HepG2 (cell line): ENCODE measurements around the gene SYMPK. TPM values are rescaled to one million over a fixed set of nuclear protein-coding genes. Genes with fewer than 3 reads are reported as not detected.
A peak's percentile ranks its signal among the peaks of the same experiment; 100 is the strongest.

Experiments used
- ATF7-NPFF ChIP-seq: sonication (generic); formaldehyde crosslinking; IDR thresholded peaks from 2 replicates; pipeline ENCODE4 v1.8.1; 2023; ENCODE audit warnings: mild to moderate bottlenecking, low read depth, missing genetic modification reagents, moderate library complexity
- CEBPB ChIP-seq: IDR thresholded peaks from 2 replicates; pipeline ENCODE4 v1.6.1; 2011; ENCODE audit warnings: low read depth, low read length, improper control_type of control experiment, borderline replicate concordance
- GZF1 ChIP-seq: sonication (generic); formaldehyde crosslinking; IDR thresholded peaks from 2 replicates; pipeline ENCODE4 v1.5.1; 2020; ENCODE audit warnings: mild to moderate bottlenecking, missing genetic modification reagents
- HNRNPLL ChIP-seq: fragments of 200-400 bp; formaldehyde crosslinking; IDR thresholded peaks from 2 replicates; pipeline ENCODE4 v1.6.1; 2017; ENCODE audit warnings: mild to moderate bottlenecking, low read depth, low read length; ENCODE audit not compliant: poor library complexity, severe bottlenecking
- HOXA7 ChIP-seq: sonication (generic); formaldehyde crosslinking; IDR thresholded peaks from 2 replicates; pipeline ENCODE4 v1.8.1; 2022; ENCODE audit warnings: mild to moderate bottlenecking, missing genetic modification reagents, moderate library complexity
- KAT2B ChIP-seq: fragments of 150-350 bp; IDR thresholded peaks from 2 replicates; pipeline ENCODE4 v1.6.1; 2014; ENCODE audit warnings: low read depth, low read length, borderline replicate concordance
- KLF6 ChIP-seq: IDR thresholded peaks from 2 replicates; pipeline ENCODE4 v1.8.0; 2016; ENCODE audit warnings: missing biosample characterization, missing genetic modification reagents
- MAZ ChIP-seq, 2 experiments: sonication (generic) in 1 of 2; formaldehyde crosslinking in 1 of 2; IDR thresholded peaks; 2 replicates each; pipeline versions ENCODE4 v1.5.0 to v1.6.1; 2012 to 2020; ENCODE audit warnings: low read depth in 2 of 2, mild to moderate bottlenecking in 2 of 2, borderline replicate concordance in 1 of 2, improper control_type of control experiment in 1 of 2, low read length in 1 of 2, missing genetic modification reagents in 1 of 2, moderate library complexity in 1 of 2
- NFKB2 ChIP-seq: sonication (generic); formaldehyde crosslinking; IDR thresholded peaks from 2 replicates; pipeline ENCODE4 v1.4.0; 2020; ENCODE audit warnings: missing genetic modification reagents, borderline replicate concordance
- ONECUT2 ChIP-seq: sonication (generic); formaldehyde crosslinking; IDR thresholded peaks from 2 replicates; pipeline ENCODE4 v1.4.0; 2020; ENCODE audit warnings: missing genetic modification reagents
- POLR2A ChIP-seq, 2 experiments: IDR thresholded peaks; 2 replicates each; pipeline ENCODE4 v1.6.1; 2011; ENCODE audit warnings: low read depth in 2 of 2, low read length in 2 of 2, mild to moderate bottlenecking in 1 of 2, moderate library complexity in 1 of 2; ENCODE audit not compliant: insufficient read depth in 1 of 2
- POLR2AphosphoS2 ChIP-seq: IDR thresholded peaks from 2 replicates; pipeline ENCODE4 v1.6.1; 2011; ENCODE audit warnings: low read depth, low read length, improper control_type of control experiment
- POLR2AphosphoS5 ChIP-seq: IDR thresholded peaks from 2 replicates; pipeline ENCODE4 v1.6.1; 2012; ENCODE audit warnings: low read depth, low read length
- RELA ChIP-seq: sonication (generic); formaldehyde crosslinking; IDR thresholded peaks from 2 replicates; pipeline ENCODE4 v1.4.0; 2020; ENCODE audit warnings: missing genetic modification reagents
- SMAD3 ChIP-seq: sonication (generic); formaldehyde crosslinking; IDR thresholded peaks from 2 replicates; pipeline ENCODE4 v1.4.0; 2020; ENCODE audit warnings: missing genetic modification reagents
- TARDBP ChIP-seq: sonication (generic); formaldehyde crosslinking; IDR thresholded peaks from 2 replicates; pipeline ENCODE4 v1.8.0; 2022; ENCODE audit warnings: mild to moderate bottlenecking, missing genetic modification reagents
- TBX2 ChIP-seq: sonication (generic); formaldehyde crosslinking; IDR thresholded peaks from 2 replicates; pipeline ENCODE4 v1.5.0; 2020; ENCODE audit warnings: missing genetic modification reagents, mild to moderate bottlenecking, borderline replicate concordance
- THAP11 ChIP-seq: IDR thresholded peaks from 2 replicates; pipeline ENCODE4 v1.6.1; 2016; ENCODE audit warnings: missing biosample characterization, missing genetic modification reagents
- TSC22D2 ChIP-seq: sonication (generic); formaldehyde crosslinking; IDR thresholded peaks from 2 replicates; pipeline ENCODE4 v1.5.1; 2020; ENCODE audit warnings: missing genetic modification reagents, mild to moderate bottlenecking, borderline replicate concordance
- ZBTB3 ChIP-seq: sonication (generic); formaldehyde crosslinking; IDR thresholded peaks from 2 replicates; pipeline ENCODE4 v1.4.0; 2020; ENCODE audit warnings: low read depth, mild to moderate bottlenecking, moderate library complexity, missing genetic modification reagents, borderline replicate concordance
- ZKSCAN5 ChIP-seq: sonication (generic); formaldehyde crosslinking; IDR thresholded peaks from 2 replicates; pipeline ENCODE4 v1.5.1; 2020; ENCODE audit warnings: mild to moderate bottlenecking, missing genetic modification reagents
- ZNF20 ChIP-seq: sonication (generic); formaldehyde crosslinking; IDR thresholded peaks from 2 replicates; pipeline ENCODE4 v1.4.0; 2020; ENCODE audit warnings: mild to moderate bottlenecking, moderate library complexity, missing genetic modification reagents
- ZNF331 ChIP-seq: sonication (generic); formaldehyde crosslinking; IDR thresholded peaks from 2 replicates; pipeline ENCODE4 v1.4.0; 2020; ENCODE audit warnings: missing genetic modification reagents
- ZNF501 ChIP-seq: sonication (generic); formaldehyde crosslinking; IDR thresholded peaks from 2 replicates; pipeline ENCODE4 v1.5.1; 2020; ENCODE audit warnings: mild to moderate bottlenecking, moderate library complexity, missing genetic modification reagents
- ZNF607 ChIP-seq: sonication (generic); formaldehyde crosslinking; IDR thresholded peaks from 2 replicates; pipeline ENCODE4 v1.5.1; 2020; ENCODE audit warnings: missing genetic modification reagents, mild to moderate bottlenecking, borderline replicate concordance
- polyA plus RNA-seq, 8 experiments: library from polyadenylated mRNA; depleted of rRNA in 3 of 8; stranded (reverse) in 7 of 8; unstranded in 1 of 8; fragments of >200 nt; fragmentation: Illumina TruSeq in 4 of 8; extraction: Trizol in 4 of 8; gene quantifications; 2 replicates each; pipeline versions ENCODE4 v1.2.1 to v1.2.3, GENCODE V29; 2011 to 2016; ENCODE audit warnings: low read depth in 4 of 8, missing spikeins in 1 of 8, mixed read lengths in 1 of 8; ENCODE audit not compliant: insufficient read depth in 1 of 8
- total RNA-seq, 5 experiments: library from RNA; depleted of rRNA; stranded (reverse); fragments of >200 nt; fragmentation: Illumina TruSeq; extraction: Trizol; gene quantifications; 2 replicates each; pipeline ENCODE4 v1.2.3, GENCODE V29; 2016; ENCODE audit warnings: low read depth in 1 of 5
- TF ChIP-seq, protein P1 (sequence below): sonication (generic); formaldehyde crosslinking; IDR thresholded peaks from 2 replicates; pipeline ENCODE4 v1.8.0; 2022; ENCODE audit warnings: mild to moderate bottlenecking, missing genetic modification reagents, moderate library complexity
- TF ChIP-seq, protein P2 (sequence below): IDR thresholded peaks from 2 replicates; pipeline ENCODE4 v1.6.1; 2016; ENCODE audit warnings: mild to moderate bottlenecking, missing biosample characterization, missing genetic modification reagents
- TF ChIP-seq, protein P3 (sequence below): sonication (generic); formaldehyde crosslinking; IDR thresholded peaks from 2 replicates; pipeline ENCODE4 v1.5.0; 2020; ENCODE audit warnings: mild to moderate bottlenecking, missing genetic modification reagents

The SYMPK gene
- total and polyA plus RNA-seq, 2 of the 13 experiments (the other 11 are each of a cell fraction or from before 2014, with no cell fraction given), result 21.9 to 55.7 TPM

DNA sequence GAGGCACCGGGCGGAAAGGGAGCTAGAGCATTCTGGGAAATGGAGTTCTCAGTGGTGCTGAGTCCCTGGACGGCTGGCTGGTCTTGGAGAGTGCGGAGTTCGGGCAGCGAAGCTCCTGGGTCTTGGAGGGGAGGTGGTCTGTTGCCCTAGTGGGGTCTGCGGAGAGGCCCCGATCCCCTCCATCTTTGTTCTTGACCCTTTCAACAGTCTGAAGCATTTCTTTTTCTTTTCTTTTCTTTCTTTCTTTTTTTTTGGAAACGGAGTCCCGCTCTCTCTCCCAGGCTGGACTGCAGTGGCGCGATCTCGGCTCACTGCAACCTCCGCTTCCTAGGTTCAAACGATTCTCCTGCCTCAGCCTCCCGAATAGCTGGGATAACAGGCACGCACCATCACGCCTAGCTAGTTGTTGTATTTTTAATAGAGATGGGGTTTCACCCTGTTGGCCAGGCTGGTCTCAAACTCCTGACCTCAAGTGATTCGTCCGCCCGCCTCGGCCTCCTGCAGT, 440 bp upstream of the SYMPK start (continued):
- TF ChIP-seq, protein P1, sequence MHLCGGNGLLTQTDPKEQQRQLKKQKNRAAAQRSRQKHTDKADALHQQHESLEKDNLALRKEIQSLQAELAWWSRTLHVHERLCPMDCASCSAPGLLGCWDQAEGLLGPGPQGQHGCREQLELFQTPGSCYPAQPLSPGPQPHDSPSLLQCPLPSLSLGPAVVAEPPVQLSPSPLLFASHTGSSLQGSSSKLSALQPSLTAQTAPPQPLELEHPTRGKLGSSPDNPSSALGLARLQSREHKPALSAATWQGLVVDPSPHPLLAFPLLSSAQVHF (CRISPR knock-in tag), result no peak
- TF ChIP-seq HOXA7, result no peak
- peak; percentile 32 for TF ChIP-seq HNRNPLL
- peak; percentile 83 for TF ChIP-seq POLR2AphosphoS5
- peak; percentile 55; the same call in 1 of the 2 replicates for TF ChIP-seq ZNF501 (CRISPR knock-in tag)
- 0 out of 2 replicates have a peak, but pooled peaks have one; percentile 15 for TF ChIP-seq GZF1 (CRISPR knock-in tag)
- TF ChIP-seq, protein P2, sequence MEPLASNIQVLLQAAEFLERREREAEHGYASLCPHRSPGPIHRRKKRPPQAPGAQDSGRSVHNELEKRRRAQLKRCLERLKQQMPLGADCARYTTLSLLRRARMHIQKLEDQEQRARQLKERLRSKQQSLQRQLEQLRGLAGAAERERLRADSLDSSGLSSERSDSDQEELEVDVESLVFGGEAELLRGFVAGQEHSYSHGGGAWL, result no peak
- no peak for TF ChIP-seq RELA (CRISPR knock-in tag)
- TF ChIP-seq THAP11 (CRISPR knock-in tag), result peak; percentile 72
- TF ChIP-seq CEBPB, result no peak
- TF ChIP-seq SMAD3, result no peak
- TF ChIP-seq KAT2B, result no peak
- no peak for TF ChIP-seq NFKB2 (CRISPR knock-in tag)
- TF ChIP-seq TARDBP (CRISPR knock-in tag), result no peak
- 0 out of 2 replicates have a peak, but pooled peaks have one; percentile 14 for TF ChIP-seq ZNF607
- TF ChIP-seq MAZ (IDR thresholded peaks at IDR 0.05; ENCODE audit: borderline replicate concordance, low read depth, low read length), result no peak
- TF ChIP-seq MAZ (CRISPR knock-in tag; IDR thresholded peaks at IDR 0.05; ENCODE audit: low read depth), result no peak
- TF ChIP-seq ZNF331 (CRISPR knock-in tag), result no peak
- no peak for TF ChIP-seq POLR2AphosphoS2
- TF ChIP-seq, protein P3, sequence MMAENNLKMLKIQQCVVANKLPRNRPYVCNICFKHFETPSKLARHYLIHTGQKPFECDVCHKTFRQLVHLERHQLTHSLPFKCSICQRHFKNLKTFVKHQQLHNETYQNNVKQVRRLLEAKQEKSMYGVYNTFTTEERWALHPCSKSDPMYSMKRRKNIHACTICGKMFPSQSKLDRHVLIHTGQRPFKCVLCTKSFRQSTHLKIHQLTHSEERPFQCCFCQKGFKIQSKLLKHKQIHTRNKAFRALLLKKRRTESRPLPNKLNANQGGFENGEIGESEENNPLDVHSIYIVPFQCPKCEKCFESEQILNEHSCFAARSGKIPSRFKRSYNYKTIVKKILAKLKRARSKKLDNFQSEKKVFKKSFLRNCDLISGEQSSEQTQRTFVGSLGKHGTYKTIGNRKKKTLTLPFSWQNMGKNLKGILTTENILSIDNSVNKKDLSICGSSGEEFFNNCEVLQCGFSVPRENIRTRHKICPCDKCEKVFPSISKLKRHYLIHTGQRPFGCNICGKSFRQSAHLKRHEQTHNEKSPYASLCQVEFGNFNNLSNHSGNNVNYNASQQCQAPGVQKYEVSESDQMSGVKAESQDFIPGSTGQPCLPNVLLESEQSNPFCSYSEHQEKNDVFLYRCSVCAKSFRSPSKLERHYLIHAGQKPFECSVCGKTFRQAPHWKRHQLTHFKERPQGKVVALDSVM (CRISPR knock-in tag), result peak; percentile 64; the same call in 1 of the 2 replicates
- no peak for TF ChIP-seq ZKSCAN5 (CRISPR knock-in tag)
- no peak for TF ChIP-seq ATF7-NPFF (CRISPR knock-in tag)
- TF ChIP-seq TSC22D2 (CRISPR knock-in tag), result 0 out of 2 replicates have a peak, but pooled peaks have one; percentile 8
- TF ChIP-seq POLR2A (IDR thresholded peaks at IDR 0.05; ENCODE audit: insufficient read depth in 1 of 2, low read depth in 2 of 2, low read length in 2 of 2), result peak in 1 of 2 experiments; percentile 73; a peak in 1 of 4 replicates
- TF ChIP-seq ONECUT2 (CRISPR knock-in tag), result no peak
- TF ChIP-seq ZBTB3 (CRISPR knock-in tag), result no peak
- 0 out of 2 replicates have a peak, but pooled peaks have one; percentile 6 for TF ChIP-seq ZNF20 (CRISPR knock-in tag)
- no peak for TF ChIP-seq KLF6 (CRISPR knock-in tag)
- TF ChIP-seq TBX2 (CRISPR knock-in tag), result 0 out of 2 replicates have a peak, but pooled peaks have one; percentile 16
